DND-41 (cell line): ENCODE data around the gene SFT2D2.

Source experiments
- CTCF ChIP-seq: IDR thresholded peaks from 2 replicates; pipeline ENCODE4 v1.5.1; 2012; ENCODE audit warnings: borderline replicate concordance, low read length, moderate library complexity, mild to moderate bottlenecking; ENCODE audit not compliant: poor library complexity, severe bottlenecking; ENCODE audit errors: extremely low read depth
- EZH2 ChIP-seq: IDR thresholded peaks from 3 replicates; pipeline ENCODE4 v1.6.1; 2012; ENCODE audit warnings: borderline replicate concordance, low read depth, mild to moderate bottlenecking, moderate library complexity, low read length, inconsistent platforms; ENCODE audit not compliant: severe bottlenecking

GRCh38 chr1:168287237-168287664, 61.4 kb downstream of the SFT2D2 start:
- TF ChIP-seq CTCF (no peak), EZH2 (no peak)
